DMS79 (cell line): ENCODE results near the gene NPTX1.

Experiments
- DNase-seq: peaks from one replicate; lab custom pipeline; 2025; lab: John Stamatoyannopoulos, UW

Gene NPTX1

DNA sequence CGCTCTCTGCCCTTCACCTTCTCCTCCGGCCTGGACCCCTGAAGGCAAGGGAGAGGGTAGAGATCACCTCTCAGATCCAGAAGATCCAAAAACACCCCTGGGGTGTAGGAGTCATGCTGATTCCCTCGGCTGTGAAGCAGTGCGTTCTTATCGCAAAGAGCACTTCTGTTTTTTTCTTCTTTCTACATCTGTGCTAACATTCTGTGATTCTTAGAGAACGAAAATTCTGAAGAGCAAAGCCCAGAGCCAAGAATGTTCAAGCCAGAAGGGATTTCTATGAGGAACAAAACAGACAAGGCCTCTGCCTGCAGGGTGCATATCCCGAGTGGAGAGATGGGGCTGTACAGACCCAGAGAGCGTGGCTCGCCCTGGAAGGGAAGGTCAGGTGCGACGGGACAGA lies 17.2 kb downstream of the NPTX1 start:
- DNase-seq = no peak

DNA sequence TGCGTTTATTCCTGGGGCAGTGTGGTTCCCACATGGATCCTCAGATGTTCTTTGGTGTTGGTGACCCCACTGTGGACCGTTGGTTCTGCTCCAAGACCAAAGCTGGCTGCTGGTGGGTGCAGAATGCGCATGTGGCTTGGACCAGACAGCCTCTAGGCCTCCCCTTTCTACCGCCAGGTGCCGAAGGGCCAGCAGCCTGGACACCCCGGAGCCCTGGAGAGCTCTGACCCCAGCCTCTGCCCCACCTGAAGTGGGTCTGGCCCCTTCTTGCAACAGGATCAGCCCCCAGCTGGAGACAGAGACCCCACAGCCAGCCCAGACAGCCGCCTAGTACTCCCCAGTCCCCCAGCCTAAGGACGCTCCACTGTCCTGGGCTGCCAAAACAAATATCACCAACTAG lies 18.4 kb downstream of the NPTX1 start:
- no peak for DNase-seq

DNA sequence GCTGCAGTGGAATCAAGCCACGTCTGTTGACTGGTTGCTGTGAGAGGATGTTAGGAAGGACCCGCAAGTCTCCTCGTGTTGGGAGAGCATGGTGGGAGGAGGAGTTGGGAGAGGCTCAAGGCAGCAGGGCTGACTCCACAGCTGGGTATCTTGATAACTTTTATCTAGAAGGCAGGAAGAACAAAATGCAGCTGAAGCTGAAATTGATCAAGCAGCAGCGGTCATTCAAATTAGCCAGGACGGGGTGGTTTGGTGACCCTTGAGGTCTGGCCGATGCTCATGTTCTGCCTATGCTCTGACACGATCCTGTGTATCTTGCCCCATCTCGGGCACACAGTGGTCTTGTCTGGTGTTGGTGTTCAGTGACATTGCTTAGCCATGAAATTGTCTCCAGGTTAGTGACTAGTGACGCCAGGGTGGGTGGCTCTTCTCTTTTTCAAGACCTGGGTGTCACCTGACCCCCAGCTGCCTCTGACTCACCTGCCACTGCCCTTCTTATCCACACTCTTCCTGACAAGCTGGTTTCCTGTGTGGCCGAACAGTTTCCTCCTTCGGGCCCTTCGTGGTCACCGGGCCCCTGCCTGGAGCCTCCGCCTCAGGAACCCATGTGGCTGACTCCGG lies 19.1 kb downstream of the NPTX1 start:
- no peak for DNase-seq

DNA sequence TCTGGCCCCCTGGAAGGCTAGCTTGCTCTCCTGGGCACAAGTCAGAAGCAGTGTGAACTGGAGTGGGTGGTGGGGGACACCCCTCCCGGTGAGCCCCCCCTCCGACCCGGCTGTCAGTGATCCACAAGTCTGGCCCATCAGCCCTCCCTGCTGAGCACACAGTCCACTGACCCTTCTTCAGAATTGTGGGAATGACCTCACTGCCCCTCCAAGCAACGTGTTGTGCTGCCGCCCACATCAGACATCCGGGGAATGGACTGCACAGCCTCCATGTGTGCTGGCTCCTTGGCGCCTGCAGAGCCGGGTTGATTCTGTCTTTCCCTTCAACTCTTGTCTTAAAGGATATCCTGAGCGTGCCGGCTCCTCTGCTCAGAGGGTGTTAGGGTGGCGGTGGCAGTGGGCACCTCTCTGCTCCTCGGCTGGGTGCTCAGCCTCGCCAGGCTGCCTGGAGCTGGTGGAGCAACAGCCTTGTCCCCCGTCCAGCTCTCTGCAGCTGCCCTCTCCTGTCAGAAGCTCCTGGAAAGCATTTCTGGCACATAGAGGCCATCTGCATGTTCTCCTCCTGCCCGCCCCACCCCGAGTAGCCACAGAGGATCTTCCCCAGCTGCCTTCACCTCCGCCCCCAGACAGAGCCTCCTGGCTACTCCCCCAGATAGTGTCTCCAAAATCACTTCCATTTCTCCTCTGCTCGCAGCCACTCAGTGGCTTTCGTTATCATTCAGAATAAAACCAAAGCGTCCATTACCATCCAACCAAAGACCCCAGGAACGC lies 19.8 kb downstream of the NPTX1 start:
- DNase-seq = no peak

DNA sequence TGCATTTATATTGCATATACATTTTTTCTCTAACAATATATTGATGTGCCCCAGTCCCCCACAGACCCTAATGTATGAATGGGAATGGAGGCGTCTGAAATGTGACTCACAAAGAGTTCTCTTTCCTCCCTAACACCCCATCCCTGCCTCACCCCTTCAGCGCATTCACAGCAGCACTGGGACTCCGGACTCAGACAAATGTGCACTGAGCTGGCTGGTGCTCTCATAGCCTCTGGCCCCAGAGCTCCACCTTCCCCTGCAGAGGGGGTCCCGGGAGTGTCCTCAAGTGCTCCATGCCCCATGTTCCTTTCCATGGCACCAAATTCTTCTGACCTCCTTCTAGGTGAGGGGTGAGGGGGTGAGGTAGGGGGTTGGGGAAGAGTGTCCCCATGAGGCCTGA lies 20.6 kb downstream of the NPTX1 start:
- DNase-seq = no peak

DNA sequence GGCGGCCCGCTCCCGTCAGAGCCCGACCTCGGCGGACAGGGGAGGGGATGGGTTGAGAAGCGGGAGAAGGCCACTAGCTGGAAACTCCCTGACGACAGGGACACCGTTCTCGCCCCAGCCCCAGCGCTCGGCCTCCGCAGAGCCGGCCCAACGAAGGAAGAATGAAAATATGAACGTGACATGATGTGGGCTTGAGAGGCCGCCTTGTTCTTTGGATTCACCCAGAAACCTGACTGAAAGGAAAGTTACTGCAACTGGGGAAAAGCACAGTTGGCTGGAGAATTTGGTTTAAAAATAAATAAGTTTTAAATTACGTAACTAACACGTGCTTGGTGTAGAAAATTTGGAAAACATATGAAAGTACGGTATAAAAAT lies 21.1 kb downstream of the NPTX1 start:
- no peak for DNase-seq

DNA sequence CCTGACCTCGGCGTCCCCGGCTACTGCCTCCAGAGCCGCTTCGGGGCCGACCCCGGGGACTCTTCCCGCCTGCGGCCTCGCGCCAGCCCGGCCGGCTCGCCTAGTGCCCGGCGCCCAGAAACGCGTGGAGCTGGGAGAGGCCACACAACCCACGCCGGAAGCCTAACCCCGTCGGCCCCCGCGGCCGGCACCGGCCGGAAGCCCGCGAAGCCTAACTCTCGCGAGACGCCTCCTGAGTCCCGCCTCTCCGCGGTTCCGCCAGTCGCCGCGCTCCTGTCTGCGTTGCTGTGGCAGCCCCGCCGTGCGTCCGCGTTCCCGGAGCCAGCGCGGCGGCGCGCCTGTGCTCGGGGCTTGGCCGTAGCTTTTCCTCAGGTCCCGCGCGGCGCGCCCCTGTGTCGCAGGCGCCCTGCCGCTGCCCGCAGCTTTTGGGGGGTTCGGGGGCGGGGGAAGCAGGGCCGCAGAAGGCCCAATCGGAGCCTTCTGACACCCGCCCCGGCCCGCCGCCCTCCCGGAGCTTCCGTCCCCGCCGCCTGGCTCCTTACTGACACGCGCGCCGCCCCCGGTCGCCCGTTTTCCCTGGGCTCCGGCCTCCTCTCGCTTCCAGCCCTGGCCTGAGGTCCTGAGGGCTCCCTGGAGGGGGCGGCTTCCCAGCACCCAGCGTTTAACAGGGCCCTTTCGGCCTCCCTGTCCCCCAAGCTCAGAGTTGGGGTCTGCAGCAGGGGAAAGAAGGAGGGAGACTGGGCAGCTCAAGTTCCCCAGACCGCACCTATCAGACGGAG lies 21.7 kb downstream of the NPTX1 start:
- peak; percentile 72 for DNase-seq

DNA sequence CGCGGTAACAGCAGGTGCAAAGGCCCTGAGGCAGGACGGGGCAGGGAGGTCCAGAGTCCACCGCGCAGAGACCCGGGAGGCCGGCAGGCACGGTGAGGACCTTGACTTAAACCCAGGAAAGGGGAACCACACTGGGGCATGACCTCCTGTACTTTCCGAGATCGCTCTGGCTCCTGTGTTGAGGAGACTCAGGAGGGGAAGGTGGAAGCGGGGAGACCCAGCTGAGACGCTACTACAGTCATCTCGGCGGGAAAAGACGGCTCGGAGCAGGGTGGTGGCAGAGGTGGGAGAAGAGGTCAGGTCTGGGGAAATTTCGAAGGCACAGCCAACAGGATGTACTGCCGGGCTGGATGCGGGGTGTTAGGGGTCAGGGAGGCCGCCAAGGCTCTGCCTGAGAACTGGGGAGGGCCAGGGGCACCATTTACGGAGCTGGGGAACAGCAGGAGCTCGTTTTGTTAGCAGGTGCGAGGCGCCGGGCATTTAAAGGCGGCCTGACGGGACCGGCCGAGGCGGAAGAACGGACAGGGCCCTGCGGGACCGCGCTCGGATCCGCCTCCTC lies 22.3 kb downstream of the NPTX1 start:
- DNase-seq = no peak

DNA sequence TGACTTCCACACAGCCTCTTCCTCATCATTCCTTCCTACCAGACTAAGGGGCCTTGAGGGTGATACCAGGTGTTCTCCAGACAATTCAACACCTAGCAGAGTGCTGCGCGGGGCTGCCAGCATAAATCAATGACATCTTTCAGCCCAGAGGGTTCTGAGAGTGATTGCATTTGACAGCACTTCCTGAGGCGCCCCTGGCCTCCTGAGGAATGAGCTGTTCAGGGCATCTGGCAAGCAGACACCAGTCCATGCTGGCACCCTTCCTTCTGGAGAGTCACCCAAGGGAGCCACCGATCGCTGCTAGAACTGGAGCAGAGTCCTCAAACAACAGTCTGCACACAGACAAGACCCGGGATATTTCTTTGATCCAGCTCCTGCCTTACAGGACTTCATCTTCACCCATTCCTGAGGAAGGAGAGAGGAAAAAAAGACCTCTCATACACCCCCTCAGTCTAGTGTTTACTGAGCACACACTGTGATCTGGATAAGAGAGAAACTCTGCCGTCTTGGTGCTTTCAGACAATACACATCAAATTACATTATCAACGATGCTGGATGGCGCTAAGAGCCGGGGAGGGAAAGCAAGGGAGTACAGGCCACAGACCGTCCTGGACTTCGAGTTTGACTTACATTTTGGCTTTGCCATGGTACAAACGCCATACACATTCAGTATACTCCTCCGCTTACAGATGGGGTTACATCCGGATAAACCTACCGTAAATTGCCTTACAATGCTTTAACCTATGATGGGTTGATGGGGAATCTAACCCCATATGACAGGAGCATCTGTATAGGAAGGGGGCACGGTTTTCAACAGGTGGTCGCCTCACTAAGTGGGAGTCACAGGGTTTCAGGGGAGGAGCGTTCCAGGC lies 23.0 kb downstream of the NPTX1 start:
- DNase-seq = no peak

DNA sequence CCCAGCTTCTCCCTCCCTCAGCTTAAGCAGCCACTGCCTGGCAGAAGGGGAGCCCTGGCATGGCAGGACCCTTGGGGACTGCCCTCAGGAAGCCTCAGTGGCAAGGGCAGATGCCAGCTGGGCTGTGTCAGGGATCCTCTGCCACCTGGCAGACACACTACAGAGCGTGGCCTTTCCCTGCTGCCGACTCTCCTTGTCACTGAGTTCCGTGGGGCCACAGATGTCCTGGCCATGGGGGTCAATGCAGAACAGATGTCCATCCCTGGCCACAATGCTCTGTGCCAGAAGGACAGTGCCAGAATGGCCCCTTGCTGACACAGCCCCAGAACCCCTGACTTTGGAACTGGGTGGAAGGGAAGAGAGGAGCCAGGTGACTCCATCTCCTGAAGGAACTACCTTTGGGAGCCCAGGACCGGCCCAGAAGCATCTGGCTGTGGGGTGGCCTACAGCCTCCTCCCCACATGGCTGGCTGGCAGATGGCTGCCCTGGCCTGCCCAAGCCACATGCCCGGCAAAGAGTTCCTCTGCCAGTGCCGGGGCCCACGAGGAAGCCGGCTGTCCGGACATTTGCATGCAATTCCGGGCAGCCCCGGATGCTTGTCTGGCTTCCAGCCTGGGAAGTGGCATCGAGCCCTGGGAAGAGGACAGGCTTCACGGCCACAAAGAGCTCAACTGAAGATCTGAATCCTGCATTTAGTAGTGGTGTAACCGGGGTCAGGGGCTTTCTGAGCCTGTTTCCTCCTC lies 24.1 kb downstream of the NPTX1 start:
- DNase-seq = no peak

DNA sequence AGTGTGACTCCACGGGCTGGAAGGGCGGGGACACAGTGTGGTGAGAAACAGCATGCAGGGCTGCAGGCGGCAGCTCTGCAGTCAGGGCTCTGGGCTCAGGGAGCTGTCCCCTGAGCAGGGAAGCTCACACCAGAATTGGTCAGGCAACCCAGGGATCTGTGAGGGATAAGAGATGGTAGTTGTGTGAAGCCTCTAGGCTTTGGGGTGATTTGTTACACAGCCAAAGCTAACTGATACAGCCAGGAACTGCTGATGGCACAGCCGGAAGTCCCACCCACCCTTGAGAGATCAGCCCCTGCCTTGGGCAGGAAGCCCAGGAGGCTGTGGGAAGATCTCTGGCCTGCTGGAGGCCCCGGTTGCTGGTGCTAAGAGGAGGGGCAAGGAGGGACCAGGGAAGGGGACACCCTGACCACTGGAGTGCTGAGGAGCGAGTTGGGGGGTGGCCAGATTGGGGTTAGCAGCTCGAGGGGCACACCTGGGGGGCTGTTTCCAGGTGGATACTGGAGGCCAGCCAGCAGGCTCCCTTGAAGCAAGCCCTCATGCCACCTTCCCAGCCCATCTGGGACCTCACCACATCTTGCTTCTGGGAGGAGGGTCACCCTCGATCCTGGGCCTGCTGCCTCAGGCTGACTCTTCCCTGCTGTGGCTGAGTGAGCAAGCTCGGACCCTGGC lies 25.2 kb downstream of the NPTX1 start:
- no peak for DNase-seq

DNA sequence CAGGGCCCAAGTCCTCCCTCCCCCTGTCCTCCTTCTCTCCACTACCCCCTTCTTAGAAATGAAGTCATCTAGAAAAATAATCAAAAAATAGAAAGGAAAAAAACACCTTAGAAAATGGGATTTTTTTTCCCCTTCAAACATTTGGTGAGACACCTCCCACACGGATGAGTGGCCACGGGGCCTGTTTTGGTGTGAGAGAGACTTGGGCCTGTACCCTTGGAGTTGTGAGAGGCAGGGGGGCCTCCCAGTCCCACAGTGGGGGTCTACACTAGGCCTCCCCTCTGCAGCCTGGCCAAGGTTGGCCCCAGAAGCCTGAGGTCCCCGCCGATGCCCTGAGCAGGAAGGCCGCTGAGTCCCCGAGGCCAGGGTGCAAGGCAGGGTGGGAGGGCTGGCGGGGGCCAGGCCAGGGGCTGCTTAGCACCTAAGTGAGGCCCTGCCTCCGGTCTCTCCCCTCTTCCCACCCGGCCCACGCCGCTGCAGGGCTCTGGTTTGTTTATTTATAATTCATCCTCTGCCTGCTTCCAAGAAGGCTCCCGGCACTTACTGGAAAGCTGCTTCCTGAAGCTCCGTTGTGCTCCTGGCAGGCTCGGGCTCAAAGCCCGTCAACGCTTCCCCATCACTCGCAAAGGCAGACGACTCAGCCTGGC lies 26.4 kb downstream of the NPTX1 start:
- no peak for DNase-seq

DNA sequence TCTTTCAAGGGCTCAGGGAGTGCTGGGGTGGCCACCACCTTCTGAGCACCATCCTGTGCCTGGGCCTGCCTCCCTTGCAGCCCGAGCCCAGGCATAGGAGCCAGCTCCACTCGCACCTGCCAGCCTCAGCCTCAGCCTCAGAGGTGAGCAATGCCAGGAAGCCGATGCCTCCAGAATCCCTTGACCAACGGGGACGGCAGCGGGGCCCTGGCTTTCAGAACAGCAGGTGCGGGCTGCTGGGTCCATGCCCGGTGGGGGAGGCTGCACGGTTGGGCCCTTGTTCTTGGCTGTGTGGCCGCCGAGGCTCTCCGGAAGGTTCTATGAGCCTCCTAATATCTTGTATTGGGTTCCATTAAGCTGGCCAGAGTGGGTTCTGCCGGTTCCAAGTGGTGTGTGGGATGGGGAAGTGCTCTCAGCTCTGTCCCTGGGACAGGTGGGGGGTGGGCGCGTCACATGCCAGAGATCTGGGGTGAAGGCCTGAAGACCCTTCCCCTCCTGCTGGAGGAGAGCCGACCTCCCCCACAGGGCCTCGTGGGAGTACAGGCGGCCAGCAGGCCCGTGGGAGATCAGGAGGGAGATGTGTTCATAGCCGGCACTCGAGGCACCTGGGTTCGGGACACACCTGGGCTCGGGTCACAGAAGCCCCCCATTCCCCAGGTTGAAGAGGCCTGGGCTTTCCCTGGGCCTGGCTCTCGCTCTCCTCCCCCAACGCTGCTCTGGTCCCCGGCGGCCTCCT lies 27.0 kb downstream of the NPTX1 start:
- DNase-seq = no peak

DNA sequence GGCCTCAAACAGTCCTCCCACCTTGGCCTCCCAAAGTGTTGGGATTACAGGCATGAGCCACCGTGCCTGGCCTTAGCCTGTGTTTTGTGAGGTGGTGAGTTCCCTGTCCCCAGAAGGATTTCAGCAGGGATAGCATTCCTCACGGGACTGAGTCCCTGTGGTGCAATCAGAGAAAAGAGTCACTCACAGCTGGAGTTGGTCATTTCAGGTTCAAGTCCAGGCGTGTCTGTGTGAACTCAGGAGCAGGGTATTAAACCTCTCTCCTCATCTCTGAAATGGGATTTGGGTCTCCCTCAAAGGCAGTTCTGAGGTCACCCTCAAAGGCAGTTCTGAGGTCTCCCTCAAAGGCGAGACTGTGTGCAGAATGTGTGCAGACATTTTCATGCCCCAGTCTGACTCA lies 28.6 kb downstream of the NPTX1 start:
- DNase-seq = no peak

DNA sequence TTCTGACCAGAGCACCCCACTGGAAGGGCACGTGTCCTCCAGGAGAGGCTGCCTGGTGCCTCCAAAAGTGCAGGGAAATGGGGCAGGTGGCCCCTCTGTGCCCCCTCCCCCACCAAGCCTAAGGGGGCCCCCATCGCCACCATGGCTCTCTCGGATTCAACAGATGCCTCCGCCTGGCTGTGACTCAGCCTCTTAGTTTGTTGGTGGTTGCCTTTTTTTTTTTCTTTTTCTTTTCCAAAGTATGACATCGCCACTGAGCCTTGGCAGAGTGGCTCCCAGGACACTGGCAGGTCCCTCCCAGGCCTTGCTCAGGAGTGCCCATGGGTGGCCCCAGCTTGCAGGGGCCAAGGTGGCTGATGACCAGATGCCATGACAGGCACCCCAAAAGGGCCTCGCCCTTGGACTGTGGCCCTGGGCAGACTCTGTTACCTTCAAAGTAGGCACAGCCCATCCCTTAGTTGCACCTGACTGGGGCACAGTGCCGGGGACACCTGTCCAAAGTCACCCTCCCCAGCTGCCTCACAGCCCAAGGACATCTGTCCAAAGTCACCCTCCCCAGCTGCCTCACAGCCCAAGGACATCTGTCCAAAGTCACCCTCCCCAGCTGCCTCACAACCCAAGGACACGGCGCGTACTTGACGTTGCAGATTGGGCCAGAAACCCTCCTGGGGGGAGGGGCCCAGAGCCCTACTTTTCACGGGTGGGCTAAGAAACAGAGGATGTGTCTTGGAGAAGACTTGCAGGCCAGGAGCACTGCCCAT lies 29.6 kb downstream of the NPTX1 start:
- DNase-seq = no peak

DNA sequence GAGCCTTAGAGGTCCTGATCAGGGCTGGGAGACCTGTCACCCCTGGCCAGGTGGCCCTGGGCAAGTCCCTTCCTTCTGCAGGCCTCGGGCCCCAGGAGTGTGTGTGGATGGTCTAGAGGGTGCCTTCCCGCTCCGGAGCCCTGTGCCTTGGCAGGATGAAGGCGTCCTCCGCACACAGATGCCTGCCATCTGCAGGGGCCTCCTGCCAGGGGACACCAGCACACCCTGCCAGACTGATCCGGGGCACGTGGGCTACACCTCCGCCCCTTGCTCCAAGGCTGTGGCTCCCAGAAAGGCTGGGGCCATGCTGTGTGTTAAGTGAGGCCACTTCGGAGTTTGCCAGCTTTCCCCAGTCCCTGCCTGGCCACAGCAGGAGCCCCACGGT lies 30.7 kb downstream of the NPTX1 start:
- no peak for DNase-seq

DNA sequence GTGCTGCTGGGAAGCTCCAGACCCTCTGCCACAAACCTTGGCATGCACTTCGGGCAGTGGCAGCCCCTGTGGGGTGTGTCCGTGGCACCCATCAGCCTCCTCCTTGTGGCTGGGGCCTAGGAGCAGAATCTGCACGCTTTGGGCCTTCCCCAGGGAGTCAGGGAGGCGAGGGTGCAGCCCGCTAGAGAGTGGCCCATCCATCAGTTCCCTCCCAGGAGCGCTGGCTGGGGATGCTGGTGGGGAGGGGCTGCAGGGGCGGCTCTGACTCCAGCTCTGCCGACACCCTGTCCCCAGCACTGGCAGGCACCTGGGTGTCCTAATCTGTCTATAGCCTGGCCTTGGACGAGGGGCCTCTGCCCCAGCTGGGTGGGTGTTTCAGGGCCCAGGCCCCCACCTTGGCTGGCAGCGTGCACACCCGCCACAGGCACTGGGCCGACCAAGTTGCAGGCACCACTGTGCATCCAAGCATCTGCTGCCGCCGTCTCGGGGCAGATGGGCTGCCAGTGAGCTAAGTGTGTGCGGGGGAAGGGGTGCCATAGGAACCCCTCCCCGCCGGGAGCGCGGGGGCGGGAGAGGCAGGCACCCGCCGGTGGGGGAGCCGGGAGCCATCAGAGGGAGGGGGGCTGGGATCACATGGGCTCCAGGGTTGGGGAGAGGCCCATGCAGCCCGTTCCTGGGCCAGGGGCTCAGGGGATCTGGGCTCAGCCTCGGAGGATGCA lies 31.2 kb downstream of the NPTX1 start:
- no peak for DNase-seq

DNA sequence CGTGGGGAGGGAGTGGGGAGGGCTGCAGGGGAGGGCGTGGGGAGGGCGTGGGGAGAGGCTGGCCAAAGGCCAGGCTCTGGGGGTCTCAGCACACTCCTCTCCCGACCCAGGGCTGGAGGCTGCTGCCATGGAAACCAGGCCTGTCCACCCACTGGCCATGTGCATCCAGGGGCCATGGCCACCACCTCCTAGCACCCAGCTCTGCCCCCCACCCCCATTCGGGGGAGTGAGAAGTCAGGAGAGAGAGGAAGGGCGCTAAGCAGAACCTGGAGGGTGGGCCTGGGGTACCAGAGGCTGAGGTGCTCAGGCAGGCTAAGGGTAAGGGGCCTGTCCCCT lies 31.8 kb downstream of the NPTX1 start:
- no peak for DNase-seq
